PC-3 (cell line): ENCODE measurements around the gene ZBTB49. TPM values are rescaled to one million over a fixed set of nuclear protein-coding genes. Genes with fewer than 3 reads are reported as not detected.

Experiments
- ATAC-seq: fragments of 200-7000 bp; cut with Tn5 transposase; 2 replicates; pipeline ENCODE4 v1.9.1; 2020; ENCODE audit warnings: mild to moderate bottlenecking, moderate library complexity
- BruUV-seq: library from RNA; stranded (reverse); fragments of 400-500 nt; replicated peaks from 2 replicates; lab custom pipeline; 2021; lab: Mats Ljungman, UMichigan
- CTCF ChIA-PET: fragments of 300-600 bp; sonication (Branson Sonifier 250); formaldehyde crosslinking; loops from one replicate; lab custom pipeline; 2022; ENCODE audit warnings: antibody characterized with exemption; lab: Charles Lee
- POLR2A ChIA-PET: fragments of 300-600 bp; sonication (Branson Sonifier 250); formaldehyde crosslinking; loops from one replicate; lab custom pipeline; 2022; ENCODE audit warnings: antibody characterized with exemption; ENCODE audit not compliant: unreplicated experiment; lab: Charles Lee
- DNase-seq: peaks from one replicate; pipeline ENCODE4 v3.0.0-alpha.2; 2015
- H2AFZ ChIP-seq: fragments of 300-600 bp; sonication (generic); 2 replicates; pipeline ENCODE4 v1.6.0; 2016; ENCODE audit warnings: antibody characterized with exemption, low read length
- H3F3A ChIP-seq: fragments of 300-600 bp; sonication (generic); one replicate; pipeline ENCODE4 v1.6.0; 2017; ENCODE audit warnings: antibody characterized with exemption, low read length, control low read depth, mild to moderate bottlenecking; ENCODE audit not compliant: unreplicated experiment
- H3K27ac ChIP-seq: fragments of 300-600 bp; sonication (generic); 2 replicates; pipeline ENCODE4 v1.5.1; 2016; ENCODE audit warnings: mild to moderate bottlenecking, low read length
- H3K27me3 ChIP-seq: fragments of 300-600 bp; sonication (generic); 2 replicates; pipeline ENCODE4 v1.6.1; 2016; ENCODE audit warnings: low read length, mixed read lengths
- H3K36me3 ChIP-seq: fragments of 300-600 bp; sonication (generic); 2 replicates; pipeline ENCODE4 v1.6.1; 2016; ENCODE audit warnings: low read depth, mixed run types, low read length, mixed read lengths
- H3K4me1 ChIP-seq: fragments of 300-600 bp; sonication (generic); 2 replicates; pipeline ENCODE4 v1.5.1; 2016; ENCODE audit warnings: low read length; ENCODE audit not compliant: insufficient read depth
- H3K4me2 ChIP-seq: fragments of 300-600 bp; sonication (generic); 2 replicates; pipeline ENCODE4 v1.6.0; 2016; ENCODE audit warnings: low read length
- H3K4me3 ChIP-seq: fragments of 300-600 bp; sonication (generic); 2 replicates; pipeline ENCODE4 v1.5.1; 2016; ENCODE audit warnings: mild to moderate bottlenecking, low read length, mixed read lengths
- H3K79me2 ChIP-seq: fragments of 300-600 bp; sonication (generic); 2 replicates; pipeline ENCODE4 v1.6.1; 2017; ENCODE audit warnings: low read length, mixed read lengths
- H3K9ac ChIP-seq: fragments of 300-600 bp; sonication (generic); 2 replicates; pipeline ENCODE4 v1.6.0; 2016; ENCODE audit warnings: mild to moderate bottlenecking, low read length
- H3K9me2 ChIP-seq: fragments of 300-600 bp; sonication (generic); replicated peaks from 2 replicates; pipeline ENCODE4 v1.6.1; 2016; ENCODE audit warnings: mixed run types, low read length, mixed read lengths
- H3K9me3 ChIP-seq: fragments of 300-600 bp; sonication (generic); 2 replicates; pipeline ENCODE4 v1.6.1; 2016; ENCODE audit warnings: low read length, mixed read lengths
- H4K20me1 ChIP-seq: fragments of 300-600 bp; sonication (generic); 2 replicates; pipeline ENCODE4 v1.6.1; 2016; ENCODE audit warnings: low read length, mixed read lengths
- CTCF ChIP-seq: fragments of 300-600 bp; sonication (generic); conservative IDR thresholded peaks from 2 replicates; pipeline ENCODE4 v1.5.1; 2017; ENCODE audit warnings: antibody characterized with exemption, low read depth, mild to moderate bottlenecking, low read length
- EZH2 ChIP-seq: fragments of 300-600 bp; sonication (generic); IDR thresholded peaks from one replicate; pipeline ENCODE4 v1.6.1; 2017; ENCODE audit warnings: antibody characterized with exemption, mild to moderate bottlenecking, low read length; ENCODE audit not compliant: unreplicated experiment
- EZH2phosphoT487 ChIP-seq: fragments of 300-600 bp; sonication (generic); IDR thresholded peaks from 2 replicates; pipeline ENCODE4 v1.6.1; 2018; ENCODE audit warnings: mild to moderate bottlenecking, antibody characterized with exemption, low read length, borderline replicate concordance
- intact Hi-C: fragments of 100-400 bp; cut with micrococcal nuclease; formaldehyde crosslinking; loops from 2 replicates; pipeline ENCODE4 v1.9.0; 2023
- total RNA-seq: library from RNA; depleted of rRNA; stranded (reverse); fragments of >200 nt; gene quantifications from 2 replicates; pipeline ENCODE4 v1.2.3, GENCODE V29; 2014

Gene ZBTB49
- total RNA-seq, 1 experiment from 2014 or later = 1.1 TPM

- DNase-seq (no peak), ATAC-seq (no peak)
- Histone ChIP-seq H4K20me1 (no peaks in the 10 kb centered on the region), H3K9me2 (no peaks in the 10 kb centered on the region), H3K9ac (no peak overlapping the region), H2AFZ (no peak overlapping the region), H3K79me2 (no peaks in the 10 kb centered on the region), H3K27ac (no peak overlapping the region), H3K4me1 (peaks cover 10% of the 10 kb centered on the region; the same call in 1 of the 2 replicates), H3K4me2 (no peak overlapping the region), H3K4me3 (no peak overlapping the region), H3K9me3 (no peaks in the 10 kb centered on the region), H3K27me3 (no peaks in the 10 kb centered on the region), H3K36me3 (peaks cover 23% of the 10 kb centered on the region), H3F3A (no peaks in the 10 kb centered on the region)
- ChIA-PET CTCF (no interaction called here), POLR2A (no interaction called here)
- TF ChIP-seq EZH2 (no peak), CTCF (0 out of 2 replicates have a peak, but pooled peaks have one; percentile 15), EZH2phosphoT487 (no peak)
- intact Hi-C loops = no loop called here
- no TSS peak for BruUV-seq
Observed at GRCh38 chr4:4271912-4272311, 18.1 kb upstream of the ZBTB49 start.

- intact Hi-C loops = no loop called here
- no peaks in the 10 kb centered on the region for H3K27me3 ChIP-seq
- H3K4me1 ChIP-seq = peaks cover 10% of the 10 kb centered on the region; the same call in 1 of the 2 replicates
- no peak overlapping the region for H3K4me3 ChIP-seq
- ChIA-PET POLR2A (no interaction called here), CTCF (no interaction called here)
- H3K9ac ChIP-seq = no peak overlapping the region
- ATAC-seq (no peak), DNase-seq (no peak)
- H3K27ac ChIP-seq = no peak overlapping the region
- no peaks in the 10 kb centered on the region for H3K79me2 ChIP-seq
- BruUV-seq = no TSS peak
- no peaks in the 10 kb centered on the region for H3F3A ChIP-seq
- no peak overlapping the region for H2AFZ ChIP-seq
- H3K36me3 ChIP-seq = peaks cover 38% of the 10 kb centered on the region
- H3K9me2 ChIP-seq = no peaks in the 10 kb centered on the region
- no peaks in the 10 kb centered on the region for H4K20me1 ChIP-seq
- no peak overlapping the region for H3K4me2 ChIP-seq
- H3K9me3 ChIP-seq = no peaks in the 10 kb centered on the region
- TF ChIP-seq EZH2phosphoT487 (no peak), EZH2 (no peak)
Observed at GRCh38 chr4:4274226-4274625, 15.8 kb upstream of the ZBTB49 start.

- no peak overlapping the region for H3K27ac ChIP-seq
- H3K27me3 ChIP-seq = no peaks in the 10 kb centered on the region
- H3K9me2 ChIP-seq = no peaks in the 10 kb centered on the region
- no TSS peak for BruUV-seq
- H3K9ac ChIP-seq = no peak overlapping the region
- no peak overlapping the region for H3K4me2 ChIP-seq
- H3K4me3 ChIP-seq = no peak overlapping the region
- H3F3A ChIP-seq = no peaks in the 10 kb centered on the region
- no peak for DNase-seq
- no peak for TF ChIP-seq EZH2phosphoT487
- TF ChIP-seq EZH2 = no peak
- no peak for TF ChIP-seq CTCF
- no peaks in the 10 kb centered on the region for H4K20me1 ChIP-seq
- no peaks in the 10 kb centered on the region for H3K9me3 ChIP-seq
- intact Hi-C loops = no loop called here
- no peaks in the 10 kb centered on the region for H3K4me1 ChIP-seq
- POLR2A ChIA-PET = no interaction called here
- no peaks in the 10 kb centered on the region for H3K79me2 ChIP-seq
- CTCF ChIA-PET = no interaction called here
- no peak overlapping the region for H2AFZ ChIP-seq
- no peak for ATAC-seq
- peaks cover 52% of the 10 kb centered on the region for H3K36me3 ChIP-seq
Observed at GRCh38 chr4:4277531-4277930, 12.5 kb upstream of the ZBTB49 start.
